Neuron (in vitro differentiated cells): ENCODE data around the gene RADIL.

Experiments
- H2AFZ ChIP-seq: one replicate; pipeline ENCODE4 v1.6.1; 2013; ENCODE audit warnings: low read depth, mild to moderate bottlenecking, inconsistent platforms, low read length, moderate library complexity
- H3K27me3 ChIP-seq: one replicate; pipeline ENCODE4 v1.6.1; 2013; ENCODE audit warnings: low read length; ENCODE audit not compliant: insufficient read depth
- H3K36me3 ChIP-seq: one replicate; pipeline ENCODE4 v1.6.1; 2013; ENCODE audit warnings: low read length; ENCODE audit not compliant: insufficient read depth
- H3K4me1 ChIP-seq: one replicate; pipeline ENCODE4 v1.6.1; 2013; ENCODE audit warnings: low read length; ENCODE audit not compliant: insufficient read depth
- H3K4me3 ChIP-seq: 2 replicates; pipeline ENCODE4 v1.5.1; 2013; ENCODE audit warnings: mild to moderate bottlenecking, low read length, moderate library complexity
- H3K9me3 ChIP-seq: one replicate; pipeline ENCODE4 v1.6.1; 2013; ENCODE audit warnings: low read length

Gene RADIL

GRCh38 chr7:4878336-4879335 is 4.9 kb downstream of the RADIL start:
- Histone ChIP-seq H3K4me1 (peaks cover 31% of the 10 kb centered on the region), H2AFZ (no peak overlapping the region), H3K36me3 (peaks cover 19% of the 10 kb centered on the region), H3K9me3 (no peaks in the 10 kb centered on the region), H3K4me3 (no peak overlapping the region), H3K27me3 (no peaks in the 10 kb centered on the region)

GRCh38 chr7:4876586-4876985 is 6.9 kb downstream of the RADIL start:
- Histone ChIP-seq H3K9me3 (no peaks in the 10 kb centered on the region), H3K4me1 (peaks cover 21% of the 10 kb centered on the region), H3K4me3 (no peak overlapping the region), H2AFZ (no peak overlapping the region), H3K27me3 (no peaks in the 10 kb centered on the region), H3K36me3 (peaks cover 24% of the 10 kb centered on the region)

GRCh38 chr7:4875391-4875790 is 8.1 kb downstream of the RADIL start:
- Histone ChIP-seq H3K4me1 (peaks cover 16% of the 10 kb centered on the region), H3K36me3 (peaks cover 24% of the 10 kb centered on the region), H3K4me3 (no peak overlapping the region), H3K9me3 (no peaks in the 10 kb centered on the region), H3K27me3 (no peaks in the 10 kb centered on the region), H2AFZ (no peak overlapping the region)

GRCh38 chr7:4873071-4873944 is 10.2 kb downstream of the RADIL start:
- H3K4me1 ChIP-seq = no peaks in the 10 kb centered on the region
- no peak overlapping the region for H3K4me3 ChIP-seq

GRCh38 chr7:4871930-4872675 is 11.4 kb downstream of the RADIL start:
- H2AFZ ChIP-seq = no peak overlapping the region
- no peaks in the 10 kb centered on the region for H3K27me3 ChIP-seq
- H3K9me3 ChIP-seq = peaks cover 2% of the 10 kb centered on the region
- no peak overlapping the region for H3K4me3 ChIP-seq
- H3K4me1 ChIP-seq = no peaks in the 10 kb centered on the region
- peaks cover 17% of the 10 kb centered on the region for H3K36me3 ChIP-seq

More at GRCh38 chr7:4873071-4873944, 10.2 kb downstream of the RADIL start:
- no peak overlapping the region for H2AFZ ChIP-seq
- H3K36me3 ChIP-seq = peaks cover 21% of the 10 kb centered on the region
- peaks cover 2% of the 10 kb centered on the region for H3K9me3 ChIP-seq
- no peaks in the 10 kb centered on the region for H3K27me3 ChIP-seq

- peaks cover 11% of the 10 kb centered on the region for H3K36me3 ChIP-seq
- no peak overlapping the region for H3K4me3 ChIP-seq
- H2AFZ ChIP-seq = no peak overlapping the region
- H3K4me1 ChIP-seq = peaks cover 8% of the 10 kb centered on the region
- peaks cover 2% of the 10 kb centered on the region for H3K9me3 ChIP-seq
- H3K27me3 ChIP-seq = no peaks in the 10 kb centered on the region
These were observed 12.3 kb downstream of the RADIL start for GRCh38 chr7:4871056-4871680.

- peaks cover 4% of the 10 kb centered on the region for H3K36me3 ChIP-seq
- peaks cover 10% of the 10 kb centered on the region for H3K4me1 ChIP-seq
- no peak overlapping the region for H3K4me3 ChIP-seq
- H3K27me3 ChIP-seq = no peaks in the 10 kb centered on the region
- no peak overlapping the region for H2AFZ ChIP-seq
- H3K9me3 ChIP-seq = peaks cover 6% of the 10 kb centered on the region
These were observed 15.0 kb downstream of the RADIL start for GRCh38 chr7:4868493-4868892.

GRCh38 chr7:4866528-4867496 is 16.7 kb downstream of the RADIL start:
- H3K36me3 ChIP-seq = no peaks in the 10 kb centered on the region
- H3K27me3 ChIP-seq = no peaks in the 10 kb centered on the region
- peaks cover 11% of the 10 kb centered on the region for H3K9me3 ChIP-seq
- no peak overlapping the region for H2AFZ ChIP-seq
- H3K4me3 ChIP-seq = no peak overlapping the region
- peaks cover 10% of the 10 kb centered on the region for H3K4me1 ChIP-seq

- peaks cover 10% of the 10 kb centered on the region for H3K4me1 ChIP-seq
These were observed 21.4 kb downstream of the RADIL start for GRCh38 chr7:4862156-4862555.

GRCh38 chr7:4861673-4862072 is 21.8 kb downstream of the RADIL start, which contains the start of gene PAPOLB:
Gene PAPOLB, minus strand, starts transcription at chr7:4862030. Its CDS starts 220 bp downstream, at chr7:4861810.
- H3K27me3 ChIP-seq = no peaks in the 10 kb centered on the region
- H3K4me1 ChIP-seq = peaks cover 11% of the 10 kb centered on the region
- H2AFZ ChIP-seq = no peak within 1 kb of the TSS
- peaks cover 10% of the 10 kb centered on the region for H3K9me3 ChIP-seq
- H3K4me3 ChIP-seq = no peak within 1 kb of the TSS
- H3K36me3 ChIP-seq = no peaks in the 10 kb centered on the region

More at GRCh38 chr7:4862156-4862555, 21.4 kb downstream of the RADIL start:
- Histone ChIP-seq H3K27me3 (no peaks in the 10 kb centered on the region), H3K9me3 (peaks cover 10% of the 10 kb centered on the region), H3K4me3 (no peak overlapping the region), H3K36me3 (no peaks in the 10 kb centered on the region), H2AFZ (no peak overlapping the region)

- H3K4me1 ChIP-seq = peaks cover 7% of the 10 kb centered on the region
These were observed 22.3 kb downstream of the RADIL start for GRCh38 chr7:4861227-4861626.

More at GRCh38 chr7:4861227-4861626, 22.3 kb downstream of the RADIL start:
- no peaks in the 10 kb centered on the region for H3K36me3 ChIP-seq
- H2AFZ ChIP-seq = no peak overlapping the region
- no peaks in the 10 kb centered on the region for H3K27me3 ChIP-seq
- H3K4me3 ChIP-seq = no peak overlapping the region
- H3K9me3 ChIP-seq = peaks cover 10% of the 10 kb centered on the region
